GM12891 (cell line): Measurements from ENCODE around the gene TNPO1.
A peak's percentile ranks its signal among the peaks of the same experiment; 100 is the strongest.

ENCODE experiments used
- PAX5 ChIP-seq: IDR thresholded peaks from 2 replicates; pipeline ENCODE4 v1.6.1; 2011; ENCODE audit warnings: low read length, moderate library complexity, mild to moderate bottlenecking; ENCODE audit not compliant: insufficient read depth, severe bottlenecking
- POLR2A ChIP-seq: IDR thresholded peaks from 2 replicates; pipeline ENCODE4 v1.6.1; 2011; ENCODE audit warnings: low read depth, low read length, control low read depth
- POLR2AphosphoS5 ChIP-seq: IDR thresholded peaks from 2 replicates; pipeline ENCODE4 v1.6.1; 2011; ENCODE audit warnings: low read depth, low read length, control low read depth
- POU2F2 ChIP-seq: IDR thresholded peaks from 2 replicates; pipeline ENCODE4 v1.6.1; 2011; ENCODE audit warnings: low read depth, mild to moderate bottlenecking, control low read depth, low read length, moderate library complexity
- SPI1 ChIP-seq: IDR thresholded peaks from 2 replicates; pipeline ENCODE4 v1.6.1; 2011; ENCODE audit warnings: low read depth, low read length, control low read depth
- TAF1 ChIP-seq: IDR thresholded peaks from 2 replicates; pipeline ENCODE4 v1.6.1; 2011; ENCODE audit warnings: low read depth, low read length, control low read depth

GRCh38 chr5:72847989-72848473 lies 31.6 kb downstream of the TNPO1 start:
- TF ChIP-seq POLR2A = peak; percentile 97
- peak; percentile 98 for TF ChIP-seq POLR2AphosphoS5
- no peak for TF ChIP-seq SPI1
- TF ChIP-seq TAF1 = peak; percentile 92
- peak; percentile 97 for TF ChIP-seq POU2F2
- TF ChIP-seq PAX5 = no peak
